HUES64 (cell line): ENCODE results near the gene P2RX7. TPM values are rescaled to one million over a fixed set of nuclear protein-coding genes. Genes with fewer than 3 reads are reported as not detected.

ENCODE experiments used
- H3K27ac ChIP-seq: 2 replicates; pipeline ENCODE4 v1.7.0; 2013; ENCODE audit warnings: low read depth, low read length, inconsistent platforms
- H3K27me3 ChIP-seq: 2 replicates; pipeline ENCODE4 v1.6.1; 2013; ENCODE audit warnings: mild to moderate bottlenecking, low read length; ENCODE audit not compliant: insufficient read depth
- H3K36me3 ChIP-seq: 2 replicates; pipeline ENCODE4 v1.6.1; 2013; ENCODE audit warnings: mild to moderate bottlenecking, low read length; ENCODE audit not compliant: insufficient read depth
- H3K4me1 ChIP-seq: 2 replicates; pipeline ENCODE4 v1.6.1; 2013; ENCODE audit warnings: mild to moderate bottlenecking, low read length, moderate library complexity; ENCODE audit not compliant: insufficient read depth
- H3K4me3 ChIP-seq: 2 replicates; pipeline ENCODE4 v1.5.1; 2013; ENCODE audit warnings: mild to moderate bottlenecking, low read length, moderate library complexity
- H3K9ac ChIP-seq: 2 replicates; pipeline ENCODE4 v1.6.1; 2013; ENCODE audit warnings: mild to moderate bottlenecking, low read depth, low read length
- H3K9me3 ChIP-seq: 2 replicates; pipeline ENCODE4 v1.6.1; 2013; ENCODE audit warnings: low read depth, low read length; ENCODE audit not compliant: insufficient read depth
- WGBS: fragments of 150-250, 120-280 bp; methylation state at CpG from one replicate; pipeline ENCODE4 v1.1.7; 2013; ENCODE audit warnings: missing lambda C conversion rate; 5-methylcytosine and 5-hydroxymethylcytosine counted together
- polyA plus RNA-seq, 2 experiments: library from polyadenylated mRNA; stranded (reverse); fragments of 50-300 nt; gene quantifications; one replicate each; pipeline ENCODE4 v1.2.3, GENCODE V29; 2013

Gene P2RX7
- polyA plus RNA-seq (2013, experiment 1 of 2) = 0.10 TPM
- polyA plus RNA-seq (2013, experiment 2 of 2) = 0.38 TPM

DNA sequence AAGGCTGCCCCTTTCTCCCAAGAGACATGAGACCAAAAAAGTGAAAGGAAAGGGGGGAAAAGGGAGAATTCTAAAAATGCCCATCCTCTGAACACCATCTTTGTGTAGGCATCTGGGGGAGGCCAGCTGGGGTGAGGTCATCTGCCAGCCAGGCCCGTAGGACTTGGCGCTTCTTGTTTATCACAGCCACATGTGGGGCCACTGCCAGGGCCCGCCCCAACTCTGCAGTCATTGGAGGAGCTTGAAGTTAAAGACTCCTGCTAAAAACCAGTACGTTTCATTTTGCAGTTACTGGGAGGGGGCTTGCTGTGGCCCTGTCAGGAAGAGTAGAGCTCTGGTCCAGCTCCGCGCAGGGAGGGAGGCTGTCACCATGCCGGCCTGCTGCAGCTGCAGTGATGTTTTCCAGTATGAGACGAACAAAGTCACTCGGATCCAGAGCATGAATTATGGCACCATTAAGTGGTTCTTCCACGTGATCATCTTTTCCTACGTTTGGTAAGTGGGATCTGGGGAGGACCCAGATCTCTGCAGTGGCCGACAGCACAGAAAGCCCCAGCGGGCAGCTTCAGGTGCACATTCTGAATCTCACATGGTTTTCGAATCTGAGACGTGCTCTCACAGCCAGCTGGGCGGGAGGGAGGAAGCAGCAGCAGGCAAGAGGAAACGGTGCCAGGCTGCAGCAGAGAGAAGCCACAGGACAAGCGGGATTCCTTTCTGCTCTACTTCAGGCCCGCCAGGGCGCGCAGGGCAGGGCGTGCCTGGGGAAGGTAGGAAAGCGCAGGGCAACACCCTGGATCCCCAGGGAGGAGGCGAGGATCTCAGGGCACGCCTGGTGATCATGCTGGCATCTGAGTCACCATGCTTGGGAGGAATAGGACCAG, at the start of gene P2RX7:
Gene P2RX7 (plus strand): TSS at position 276 of the 881 bp plus-strand sequence. CDS start 95 bp downstream, at position 371.
- no peaks in the 10 kb centered on the region for H3K27me3 ChIP-seq
- H3K36me3 ChIP-seq = no peaks in the 10 kb centered on the region
- no peak within 1 kb of the TSS for H3K27ac ChIP-seq
- no peak within 1 kb of the TSS for H3K9ac ChIP-seq
- H3K4me3 ChIP-seq = peak within 1 kb of the TSS; percentile 54
- no peaks in the 10 kb centered on the region for H3K9me3 ChIP-seq
- 42% methylated on average over 25 of the region's 25 CpGs for WGBS
- no peaks in the 10 kb centered on the region for H3K4me1 ChIP-seq

DNA sequence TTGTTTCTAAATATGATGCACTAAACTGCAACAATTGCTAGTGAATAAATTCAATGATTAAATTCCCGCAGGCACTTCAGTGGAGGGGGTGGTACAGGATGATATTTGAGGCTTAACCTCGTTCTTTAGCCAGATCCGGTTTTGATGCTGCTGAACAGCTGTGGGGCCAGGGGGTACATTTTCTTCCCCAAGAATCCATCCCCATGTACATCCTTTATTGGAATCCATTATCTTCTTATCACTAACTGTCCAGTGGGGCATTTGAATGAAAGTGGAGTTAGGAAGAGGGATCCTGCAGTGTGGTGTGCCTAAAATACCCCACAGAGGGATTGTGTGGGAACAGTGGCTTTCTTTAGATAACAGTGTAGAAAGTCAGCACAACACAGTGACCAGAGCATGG, 48.4 kb upstream of the P2RX7 start:
- H3K4me3 ChIP-seq = no peak overlapping the region
- WGBS = 79% methylated on average over 3 of the region's 3 CpGs

DNA sequence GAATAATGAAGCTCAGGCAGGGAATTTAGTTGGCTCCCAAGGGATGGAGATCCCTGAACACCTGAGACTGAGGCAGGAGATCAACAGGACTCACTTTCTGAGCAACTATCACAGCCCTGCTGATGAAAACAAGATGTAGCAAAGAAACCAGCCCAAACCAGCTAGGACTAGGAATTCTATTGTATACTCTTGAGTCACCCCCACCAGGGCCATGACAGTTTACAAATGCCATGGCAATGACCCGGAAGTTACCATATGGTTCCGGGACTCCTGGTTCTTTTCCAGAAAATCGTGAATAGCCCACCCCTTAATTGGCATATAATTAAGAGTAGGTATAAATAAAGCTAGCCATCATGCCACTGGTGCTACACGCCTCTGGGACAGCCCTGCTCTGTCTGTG, 47.6 kb upstream of the P2RX7 start:
- H3K4me3 ChIP-seq = no peak overlapping the region
- no peaks in the 10 kb centered on the region for H3K4me1 ChIP-seq
- no peak overlapping the region for H3K9ac ChIP-seq
- H3K9me3 ChIP-seq = no peaks in the 10 kb centered on the region
- no peak overlapping the region for H3K27ac ChIP-seq
- H3K27me3 ChIP-seq = no peaks in the 10 kb centered on the region
- WGBS = 95% methylated on average over 4 of the region's 4 CpGs
- H3K36me3 ChIP-seq = no peaks in the 10 kb centered on the region

More for the DNA sequence above, 48.4 kb upstream of the P2RX7 start:
- H3K9me3 ChIP-seq = no peaks in the 10 kb centered on the region
- no peaks in the 10 kb centered on the region for H3K27me3 ChIP-seq
- H3K36me3 ChIP-seq = no peaks in the 10 kb centered on the region
- no peaks in the 10 kb centered on the region for H3K4me1 ChIP-seq
- no peak overlapping the region for H3K9ac ChIP-seq
- H3K27ac ChIP-seq = no peak overlapping the region

DNA sequence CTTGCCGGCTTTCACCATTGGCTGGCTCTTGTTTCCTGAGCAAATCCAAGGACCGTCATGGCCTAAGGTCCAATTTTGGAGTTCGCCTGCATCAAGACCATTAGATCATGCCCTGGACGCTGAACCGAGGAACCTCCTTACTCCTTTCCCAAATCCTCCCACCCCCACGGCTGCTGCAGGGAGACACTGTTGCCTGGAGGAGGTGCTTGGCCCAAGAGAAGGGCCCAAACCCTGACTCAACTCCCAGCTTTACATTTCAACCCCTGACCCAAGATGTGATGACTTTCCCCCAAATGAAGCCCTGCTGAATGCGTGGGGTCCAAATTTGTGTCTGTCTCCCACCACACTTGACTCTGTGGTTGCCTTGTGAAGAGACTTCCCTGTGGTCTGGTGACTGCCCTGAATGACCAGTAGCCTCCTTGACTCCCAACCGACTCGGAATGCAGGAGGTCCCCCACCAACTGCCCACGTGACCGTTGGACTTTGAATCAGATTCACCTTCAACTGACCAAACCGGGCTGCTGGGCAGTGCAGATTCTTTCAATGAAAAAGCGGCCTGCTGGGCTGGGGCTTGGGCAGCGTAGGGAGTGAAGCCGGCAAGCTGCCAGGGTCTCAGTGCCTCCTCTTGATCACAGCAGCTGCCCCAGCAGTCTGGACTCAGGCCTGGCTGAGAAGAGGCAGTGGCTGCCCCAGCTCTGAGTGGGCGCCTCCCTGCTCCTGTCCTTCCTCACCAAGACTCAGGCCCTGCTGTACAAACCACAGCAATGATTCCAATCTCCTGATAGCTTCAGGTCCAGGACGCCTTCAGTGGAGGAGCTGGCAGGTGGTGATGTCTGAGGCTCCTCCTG, 46.9 kb upstream of the P2RX7 start:
- Histone ChIP-seq H3K36me3 (no peaks in the 10 kb centered on the region), H3K4me1 (no peaks in the 10 kb centered on the region), H3K27me3 (no peaks in the 10 kb centered on the region), H3K4me3 (no peak overlapping the region), H3K27ac (no peak overlapping the region), H3K9ac (no peak overlapping the region), H3K9me3 (no peaks in the 10 kb centered on the region)
- 93% methylated on average over 17 of the region's 17 CpGs for WGBS

DNA sequence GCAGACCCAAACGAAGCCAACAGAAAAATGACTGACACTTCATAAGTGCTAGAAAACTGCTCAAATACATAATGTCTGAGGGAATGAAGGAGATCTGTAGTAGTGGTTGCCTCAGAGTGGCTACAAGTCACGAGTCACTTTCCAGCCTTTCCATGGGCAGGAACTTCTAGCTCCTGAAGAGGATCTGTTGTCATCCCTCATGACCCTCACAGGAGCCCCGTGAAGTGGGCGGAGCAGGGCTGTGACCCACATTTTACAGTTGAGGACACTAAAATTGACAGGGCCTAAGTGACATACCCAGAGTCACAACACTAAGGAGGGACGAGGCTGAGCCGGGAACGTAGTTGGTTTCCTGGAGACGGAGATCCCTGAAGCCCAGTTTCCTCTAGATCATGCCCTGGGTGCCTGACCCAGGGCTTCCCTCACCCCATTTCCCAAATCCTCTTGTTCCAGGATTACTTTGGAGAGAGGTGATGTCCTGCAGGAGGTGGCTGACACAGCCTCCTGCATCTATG, 45.8 kb upstream of the P2RX7 start:
- no peak overlapping the region for H3K27ac ChIP-seq
- no peaks in the 10 kb centered on the region for H3K27me3 ChIP-seq
- H3K4me1 ChIP-seq = no peaks in the 10 kb centered on the region
- 91% methylated on average over 8 of the region's 8 CpGs for WGBS
- H3K36me3 ChIP-seq = no peaks in the 10 kb centered on the region
- H3K4me3 ChIP-seq = no peak overlapping the region
- H3K9me3 ChIP-seq = no peaks in the 10 kb centered on the region
- H3K9ac ChIP-seq = no peak overlapping the region

- no peaks in the 10 kb centered on the region for H3K9me3 ChIP-seq
- H3K4me3 ChIP-seq = no peak overlapping the region
- H3K27me3 ChIP-seq = no peaks in the 10 kb centered on the region
- no peaks in the 10 kb centered on the region for H3K36me3 ChIP-seq
- H3K27ac ChIP-seq = no peak overlapping the region
- H3K4me1 ChIP-seq = no peaks in the 10 kb centered on the region
- H3K9ac ChIP-seq = no peak overlapping the region
- WGBS = 70% methylated on average over 11 of the region's 11 CpGs
Observed at GRCh38 chr12:121087467-121088194, 45.0 kb upstream of the P2RX7 start.

GRCh38 chr12:121088195-121088585, 44.5 kb upstream of the P2RX7 start:
- no peak overlapping the region for H3K4me3 ChIP-seq
- H3K9me3 ChIP-seq = no peaks in the 10 kb centered on the region
- H3K36me3 ChIP-seq = no peaks in the 10 kb centered on the region
- no peaks in the 10 kb centered on the region for H3K4me1 ChIP-seq
- no peaks in the 10 kb centered on the region for H3K27me3 ChIP-seq
- no peak overlapping the region for H3K27ac ChIP-seq
- WGBS = 92% methylated on average over 6 of the region's 6 CpGs
- no peak overlapping the region for H3K9ac ChIP-seq

- H3K27me3 ChIP-seq = no peaks in the 10 kb centered on the region
- no peaks in the 10 kb centered on the region for H3K36me3 ChIP-seq
- H3K27ac ChIP-seq = no peak overlapping the region
- 94% methylated on average over 14 of the region's 14 CpGs for WGBS
- H3K9ac ChIP-seq = no peak overlapping the region
- H3K9me3 ChIP-seq = no peaks in the 10 kb centered on the region
- H3K4me1 ChIP-seq = no peaks in the 10 kb centered on the region
- H3K4me3 ChIP-seq = no peak overlapping the region
Observed at GRCh38 chr12:121089031-121089812, 43.5 kb upstream of the P2RX7 start.

DNA sequence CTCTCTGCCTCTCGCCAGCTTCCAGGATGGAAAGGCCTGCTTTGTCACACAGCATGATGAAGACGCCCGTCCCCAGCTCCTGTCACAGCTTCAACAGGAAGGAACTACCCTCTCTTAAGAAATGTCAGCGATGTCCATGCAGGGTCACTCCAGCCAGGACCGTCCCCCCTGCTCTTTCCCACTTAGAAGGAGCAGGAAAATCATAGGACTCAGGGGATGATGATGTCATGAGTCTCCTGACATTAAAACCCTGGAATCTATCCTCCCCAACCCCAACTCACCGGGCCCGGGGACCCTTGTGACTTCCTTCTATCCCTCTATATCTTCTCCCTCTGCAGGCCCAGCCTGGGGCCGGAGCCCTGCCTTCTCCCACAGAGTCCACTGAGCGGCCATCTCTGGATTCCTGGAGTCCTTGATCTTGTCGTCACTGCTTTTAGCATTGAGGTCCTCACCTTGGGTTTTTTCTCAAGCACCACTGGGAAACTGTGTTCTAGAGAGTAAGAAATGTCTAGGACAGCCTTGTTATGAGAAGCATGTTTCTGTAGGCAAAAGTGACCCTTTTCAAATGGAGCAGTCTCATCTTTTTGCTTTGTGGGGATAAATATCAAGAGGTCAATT, 42.8 kb upstream of the P2RX7 start:
- H3K27me3 ChIP-seq = no peaks in the 10 kb centered on the region
- H3K4me3 ChIP-seq = no peak overlapping the region
- H3K36me3 ChIP-seq = no peaks in the 10 kb centered on the region
- no peaks in the 10 kb centered on the region for H3K4me1 ChIP-seq
- H3K27ac ChIP-seq = no peak overlapping the region
- H3K9ac ChIP-seq = no peak overlapping the region
- H3K9me3 ChIP-seq = no peaks in the 10 kb centered on the region
- WGBS = 95% methylated on average over 10 of the region's 10 CpGs
